IPS-11a (cell line): ENCODE results near the gene PSMA8.
"Not testable (repeated sequence)": the region's sequence is repeated elsewhere in the genome, so short reads cannot be mapped to it uniquely, and the experiment has no call there.

Experiments
- H3K4me3 ChIP-seq: one replicate; pipeline ENCODE4 v1.5.1; 2013; ENCODE audit warnings: low read depth, low read length, control low read depth

The PSMA8 gene

DNA sequence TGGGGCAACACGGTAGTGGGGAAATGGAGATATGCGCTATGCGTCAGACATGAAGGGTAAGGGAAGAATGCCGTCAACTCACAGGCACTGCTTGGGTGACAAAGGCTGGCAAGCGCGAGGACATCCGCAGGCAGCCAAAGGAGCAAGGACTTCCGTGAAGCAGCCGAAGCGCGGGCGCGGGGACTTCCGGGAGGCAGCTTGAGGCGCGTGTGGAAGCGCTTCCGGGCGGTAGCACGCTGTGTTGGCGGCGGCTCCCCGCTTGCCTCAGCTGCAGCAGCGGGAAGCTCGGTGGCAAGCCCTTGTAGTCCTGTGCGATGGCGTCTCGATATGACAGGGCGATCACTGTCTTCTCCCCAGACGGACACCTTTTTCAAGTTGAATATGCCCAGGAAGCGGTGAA lies at the start of gene PSMA8:
TSS of gene PSMA8 (plus strand) at position 218 of the 400 bp plus-strand sequence. CDS start at position 315, 97 bp downstream.
- no peak within 1 kb of the TSS for H3K4me3 ChIP-seq

DNA sequence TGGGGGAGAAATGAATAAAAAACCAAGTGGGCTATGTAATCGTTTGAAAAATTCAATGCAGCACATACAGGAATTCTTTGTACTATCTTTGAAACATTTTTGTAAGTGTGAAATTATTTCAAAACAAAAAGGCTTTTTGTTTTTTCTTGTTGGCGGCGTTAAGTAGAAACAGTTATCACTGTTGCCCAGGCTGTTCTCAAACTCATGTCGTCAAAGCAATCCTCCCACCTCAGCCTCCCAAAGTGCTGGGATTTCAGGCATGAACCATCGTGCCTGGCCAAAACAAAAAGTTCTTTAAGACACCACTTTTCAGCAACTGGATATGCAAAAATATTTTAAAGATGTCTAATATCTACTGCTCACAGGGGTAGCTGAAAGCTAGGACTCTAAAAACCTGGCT lies 48.6 kb upstream of the PSMA8 start:
- H3K4me3 ChIP-seq, result no peak overlapping the region

DNA sequence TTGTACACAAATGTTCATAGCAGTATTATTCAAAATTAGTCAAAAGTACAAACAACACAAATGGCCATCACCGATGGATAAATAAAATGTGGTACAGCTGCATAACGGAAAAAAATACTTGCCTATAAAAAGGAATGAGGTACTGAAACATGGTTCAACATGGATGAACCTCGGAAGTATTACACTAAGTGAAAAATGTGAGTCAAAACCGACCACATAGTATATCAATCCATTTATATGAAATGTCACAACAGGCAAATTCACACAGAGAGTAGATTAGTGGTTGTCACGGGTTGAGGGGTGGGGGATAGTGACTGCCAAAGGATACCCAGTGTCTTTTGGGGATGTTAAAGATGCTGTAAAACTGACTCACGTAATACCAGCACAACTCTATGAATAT lies 46.7 kb upstream of the PSMA8 start:
- H3K4me3 ChIP-seq, result no peak overlapping the region

DNA sequence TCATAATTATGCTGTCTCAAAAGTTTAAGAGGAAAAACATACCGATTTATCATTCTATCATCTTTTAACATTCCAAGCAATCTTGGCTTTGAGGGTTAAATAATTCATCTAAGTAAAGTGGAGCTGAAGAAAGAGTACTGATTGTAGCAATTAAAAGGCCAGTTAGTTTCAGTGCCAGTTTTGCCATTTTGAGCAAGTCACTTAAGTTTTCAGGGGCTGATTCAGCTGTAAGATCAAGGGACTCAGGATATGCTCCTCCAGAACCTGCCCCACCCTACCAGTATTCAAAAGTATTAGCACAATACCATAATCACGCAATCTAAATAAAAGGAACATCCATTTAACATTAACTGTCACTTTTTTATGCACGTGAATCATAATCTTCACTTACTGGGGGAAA lies 45.2 kb upstream of the PSMA8 start:
- no peak overlapping the region for H3K4me3 ChIP-seq

DNA sequence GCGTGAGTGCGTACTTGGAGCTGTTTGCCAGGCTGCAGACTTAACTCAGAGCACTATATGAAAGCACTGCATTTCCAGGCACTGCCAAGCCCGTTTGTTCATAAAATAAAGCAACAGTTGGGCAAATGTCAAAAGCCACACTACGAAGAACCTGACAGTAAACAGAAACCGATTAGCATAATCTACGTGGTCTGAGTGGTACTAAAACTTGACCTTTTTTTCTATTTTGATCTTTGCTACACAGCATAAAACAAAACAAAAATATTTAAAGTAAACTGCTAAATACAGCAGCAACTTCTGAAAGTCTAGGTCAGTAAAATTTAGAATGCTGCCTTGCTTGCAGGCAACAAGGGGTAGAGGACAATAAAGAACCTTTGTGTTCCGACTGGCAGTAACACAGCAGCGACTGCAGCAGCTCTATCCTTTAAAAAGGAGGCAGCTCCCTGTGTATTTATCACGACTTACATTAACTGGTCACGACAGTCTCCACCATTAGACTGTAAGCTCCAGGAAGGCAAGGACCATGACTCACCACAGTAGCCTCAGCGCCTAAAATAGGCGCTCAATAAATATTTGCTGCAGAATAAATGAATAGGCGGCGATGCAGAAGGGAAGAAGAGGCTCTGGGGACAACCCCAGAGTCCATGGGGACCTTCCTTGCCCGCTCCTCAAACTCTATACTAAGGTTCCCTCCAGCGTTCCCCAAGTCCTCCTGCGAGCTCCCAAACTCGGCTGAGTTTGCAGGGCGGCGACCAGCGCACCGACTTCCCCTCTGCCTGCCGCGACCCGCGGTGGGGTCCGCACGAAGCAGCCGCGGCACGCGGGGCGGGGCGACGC lies 44.2 kb upstream of the PSMA8 start:
- H3K4me3 ChIP-seq, result peak overlapping the region; percentile 82

DNA sequence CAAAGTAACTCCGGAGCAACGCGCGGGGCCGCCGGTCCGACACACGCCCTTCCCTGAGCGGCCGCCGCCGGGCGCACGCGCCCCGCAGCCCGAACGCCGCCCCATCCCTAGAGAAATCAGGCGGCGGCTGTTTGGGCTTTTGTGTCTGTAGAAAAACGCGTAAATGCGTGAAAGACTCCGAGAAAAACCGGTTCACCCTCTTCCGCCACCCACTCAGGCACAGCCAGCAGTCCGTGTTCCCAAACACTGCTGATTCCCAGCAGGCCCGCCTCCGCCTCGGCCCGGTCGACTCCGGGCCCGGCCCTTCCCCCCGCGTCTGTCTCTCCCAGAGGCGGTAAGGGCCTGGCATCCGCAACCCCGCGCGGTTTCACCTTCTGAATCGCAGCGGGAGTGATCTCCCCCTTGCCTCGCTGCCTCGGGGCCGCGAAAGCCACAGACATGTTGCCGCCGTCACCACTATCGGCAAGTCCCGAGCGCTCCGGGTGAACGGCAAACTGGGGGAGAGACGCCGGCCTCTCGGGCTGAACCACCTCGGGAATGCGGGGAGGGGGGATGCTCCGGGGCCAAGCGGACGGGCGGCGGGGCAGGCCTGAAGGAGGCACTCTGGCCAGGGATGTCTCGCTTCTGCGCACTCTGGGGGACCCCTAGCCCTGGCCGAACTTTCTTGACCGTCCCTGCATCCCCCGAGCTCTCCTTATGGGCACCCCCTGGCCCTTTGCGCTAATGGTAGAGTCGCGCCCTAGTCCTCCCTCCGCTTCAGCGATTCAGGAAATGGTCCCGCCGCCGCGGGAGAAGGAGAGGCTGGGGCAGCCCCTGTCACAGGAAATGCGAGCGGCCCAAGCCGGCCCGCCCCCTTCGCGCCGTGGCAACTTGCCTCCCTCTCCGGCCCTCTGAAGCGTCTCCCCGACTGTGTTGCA lies 43.3 kb upstream of the PSMA8 start, which contains the start of gene SS18:
TSS of gene SS18 (minus strand) at position 484 of the 917 bp plus-strand sequence. CDS start at position 440, 44 bp downstream.
- peak within 1 kb of the TSS; percentile 82 for H3K4me3 ChIP-seq

DNA sequence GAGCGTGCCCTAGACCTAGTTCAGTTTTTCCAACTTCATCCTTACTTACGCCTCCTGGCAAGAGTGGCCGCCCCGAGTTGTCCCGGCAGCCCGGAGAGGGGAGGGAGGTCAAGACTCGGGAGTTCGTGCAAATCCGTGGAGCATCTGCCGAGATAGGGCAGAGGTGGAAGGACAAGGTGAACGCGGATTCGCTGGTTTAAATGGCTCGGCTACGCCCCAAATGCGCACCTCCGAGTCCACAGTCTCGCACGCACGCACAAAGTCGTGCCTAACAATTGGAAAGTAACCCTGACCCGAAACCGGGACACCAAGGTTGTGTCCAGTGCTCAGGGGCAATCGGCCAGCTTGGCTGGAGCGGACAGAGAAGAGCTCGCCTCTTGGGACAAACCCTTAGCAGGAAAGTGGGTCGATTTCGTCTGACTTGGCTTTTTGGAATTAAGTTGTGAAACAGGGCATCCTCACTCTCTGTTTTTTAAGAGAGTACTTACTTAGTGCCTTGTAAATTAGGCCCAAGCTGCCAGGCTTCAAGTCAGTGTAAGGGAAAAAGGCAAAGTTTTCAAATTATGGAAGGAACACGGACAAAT lies 42.5 kb upstream of the PSMA8 start:
- H3K4me3 ChIP-seq, result peak overlapping the region; percentile 82

DNA sequence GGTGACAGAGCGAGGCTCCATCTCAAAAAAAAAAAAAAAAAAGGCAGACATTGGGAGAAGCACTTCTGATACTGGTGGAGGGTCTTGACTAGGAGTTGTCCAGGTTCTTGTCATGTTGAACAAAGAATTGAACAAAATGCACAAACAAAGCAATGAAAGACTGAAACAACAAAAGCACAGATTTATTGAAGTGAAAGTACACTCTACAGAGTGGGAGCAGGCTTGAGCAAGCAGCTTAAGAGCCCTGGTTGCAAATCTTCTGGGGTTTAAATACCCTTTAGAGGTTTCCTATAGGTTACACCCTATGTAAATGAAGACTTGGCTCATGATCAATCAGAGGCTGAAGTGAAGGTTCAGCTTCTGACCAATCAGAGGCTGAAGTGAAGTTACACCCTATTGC lies 36.8 kb upstream of the PSMA8 start:
- H3K4me3 ChIP-seq, result no peak overlapping the region

DNA sequence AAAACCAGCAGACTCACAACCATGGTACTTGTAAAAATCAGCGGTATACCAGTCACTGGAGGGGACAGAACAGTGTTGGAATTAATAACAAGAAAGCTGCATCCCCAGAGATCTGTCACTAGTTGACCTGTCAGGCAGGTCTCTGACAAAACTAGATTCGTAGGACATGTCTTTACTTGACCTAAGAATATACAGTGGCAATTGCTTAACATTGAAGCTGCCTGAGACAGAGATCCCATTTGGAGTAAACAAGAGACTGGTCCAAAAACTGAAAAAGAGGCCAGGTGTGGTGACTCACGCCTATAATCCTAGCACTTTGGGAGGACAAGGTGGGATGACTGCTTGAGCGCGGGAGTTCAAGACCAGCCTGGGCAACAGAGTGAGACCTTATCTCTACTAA lies 36.1 kb upstream of the PSMA8 start:
- H3K4me3 ChIP-seq, result no peak overlapping the region

DNA sequence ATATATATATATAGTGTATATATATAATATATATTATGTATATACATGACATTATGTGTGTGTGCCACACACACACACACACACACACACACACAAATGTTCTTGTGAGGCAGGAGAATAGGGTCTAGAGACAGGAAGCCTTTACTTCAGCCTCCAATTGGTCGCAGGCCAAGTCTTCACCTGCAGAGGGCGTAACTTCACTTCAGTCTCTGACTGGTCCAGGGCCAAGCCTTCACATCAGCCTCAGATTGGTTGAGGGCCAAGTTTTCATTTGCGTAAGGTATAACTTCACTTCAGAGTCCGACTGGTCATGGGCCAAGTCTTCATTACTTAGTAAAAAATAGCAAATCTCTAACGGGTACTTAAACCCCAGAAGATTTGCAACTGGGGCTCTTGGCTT lies 30.1 kb upstream of the PSMA8 start:
- H3K4me3 ChIP-seq, result no peak overlapping the region

DNA sequence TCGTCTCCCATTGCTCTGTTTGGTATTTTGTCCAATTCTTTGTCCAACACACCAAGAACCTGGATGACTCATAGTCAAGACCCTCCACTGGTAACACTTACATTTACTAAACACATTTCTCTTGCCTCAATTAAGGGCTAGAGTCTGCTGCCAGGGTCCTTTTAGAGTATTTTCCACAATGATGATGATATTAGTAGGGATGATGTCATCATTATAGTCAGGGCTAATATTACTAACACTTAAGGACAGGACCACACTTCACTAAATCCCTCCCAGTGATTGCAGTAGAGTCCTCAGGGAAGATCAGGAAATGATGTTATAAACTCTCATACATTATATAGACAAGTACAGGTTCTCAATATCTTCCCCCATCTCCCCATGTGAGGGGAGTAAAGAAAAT lies 29.6 kb upstream of the PSMA8 start:
- H3K4me3 ChIP-seq, result no peak overlapping the region

DNA sequence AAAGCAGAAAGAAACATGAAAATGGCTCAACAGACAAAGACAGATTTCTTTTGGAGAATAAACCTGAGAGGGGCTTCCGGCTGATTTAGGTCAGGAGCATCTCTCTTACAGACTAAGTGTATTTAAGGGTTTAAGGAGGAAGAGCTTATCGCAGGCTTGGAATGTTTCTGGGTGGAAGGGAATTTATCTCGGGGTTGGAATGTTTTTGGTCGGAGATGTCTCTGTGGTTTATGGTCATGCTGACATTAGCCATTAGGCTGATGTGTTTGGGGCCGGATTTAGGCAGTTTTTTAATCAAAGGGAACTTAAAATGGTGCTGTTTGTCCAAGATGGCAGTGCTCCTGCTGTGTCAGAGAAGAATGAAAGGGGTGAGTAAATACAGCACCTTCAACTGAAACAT lies 14.4 kb upstream of the PSMA8 start:
- no peak overlapping the region for H3K4me3 ChIP-seq

DNA sequence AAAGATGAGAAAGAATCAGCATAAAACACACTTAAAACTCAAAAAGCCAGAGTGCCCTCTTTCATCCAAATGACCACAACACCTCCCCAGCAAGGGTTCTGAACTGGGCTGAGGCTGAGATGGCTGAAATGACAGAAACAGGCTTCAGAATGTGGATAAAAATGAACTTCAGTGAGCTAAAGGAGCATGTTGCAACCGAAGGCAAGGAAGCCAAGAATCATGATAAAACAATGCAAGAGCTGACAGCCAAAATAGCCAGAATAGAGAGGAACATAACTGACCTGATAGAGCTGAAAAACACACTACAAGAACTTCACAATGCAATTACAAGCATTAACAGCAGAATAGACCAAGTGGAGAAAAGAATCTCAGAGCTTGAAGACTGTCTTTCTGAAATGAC lies 12.2 kb upstream of the PSMA8 start:
- H3K4me3 ChIP-seq, result no peak overlapping the region

DNA sequence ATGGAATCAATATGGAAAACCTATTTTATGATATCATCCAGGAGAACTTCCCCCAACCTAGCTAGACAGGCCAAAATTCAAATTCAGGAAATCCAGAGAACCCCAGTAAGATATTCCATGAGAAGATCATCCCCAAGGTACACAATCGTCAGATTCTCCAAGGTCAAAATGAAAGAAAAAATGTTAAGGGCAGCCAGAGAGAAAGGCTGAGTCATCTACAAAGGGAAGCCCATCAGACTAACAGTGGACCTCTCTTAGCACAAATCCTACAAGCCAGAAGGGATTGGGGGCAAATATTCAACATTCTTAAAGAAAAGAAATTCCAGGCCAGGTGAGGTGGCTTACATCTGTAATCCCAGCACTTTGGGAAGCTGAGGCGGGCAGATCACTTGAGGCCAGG lies 11.7 kb upstream of the PSMA8 start:
- H3K4me3 ChIP-seq, result not testable (repeated sequence)

DNA sequence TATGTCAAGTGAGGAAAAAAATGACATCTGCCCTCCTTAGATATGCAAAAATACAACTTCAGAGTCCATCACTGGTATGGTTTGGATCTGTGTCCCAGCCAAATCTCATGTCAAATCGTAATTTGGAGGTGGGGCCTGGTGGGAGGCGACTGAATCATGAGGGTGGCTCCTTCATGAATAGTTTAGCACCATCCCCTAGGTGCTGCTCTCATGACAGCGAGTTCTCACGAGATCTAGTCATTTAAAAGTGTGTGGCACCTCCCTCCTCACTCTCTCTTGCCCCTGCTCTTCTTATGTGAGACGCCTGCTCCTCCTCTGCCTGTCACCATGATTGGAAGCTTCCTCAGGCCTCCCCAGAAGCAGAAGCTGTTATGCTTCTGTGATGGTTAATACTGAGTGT lies 5.9 kb upstream of the PSMA8 start:
- no peak overlapping the region for H3K4me3 ChIP-seq

DNA sequence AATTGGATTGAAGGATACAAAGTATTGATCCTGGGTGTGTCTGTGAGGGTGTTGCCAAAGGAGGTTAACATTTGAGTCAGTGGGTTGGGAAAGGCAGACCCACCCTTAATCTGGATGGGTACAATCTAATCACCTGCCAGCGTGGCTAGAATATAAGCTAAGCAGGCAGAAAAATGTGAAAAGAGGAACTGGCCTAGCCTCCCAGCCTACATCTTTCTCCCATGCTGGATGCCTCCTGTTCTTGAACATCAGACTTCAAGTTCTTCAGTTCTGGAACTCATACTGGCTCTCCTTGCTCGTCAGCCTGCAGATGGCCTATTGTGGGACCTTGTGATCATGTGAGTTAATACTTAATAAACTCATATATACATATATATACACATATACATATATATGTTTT lies 5.5 kb upstream of the PSMA8 start:
- not testable (repeated sequence) for H3K4me3 ChIP-seq

DNA sequence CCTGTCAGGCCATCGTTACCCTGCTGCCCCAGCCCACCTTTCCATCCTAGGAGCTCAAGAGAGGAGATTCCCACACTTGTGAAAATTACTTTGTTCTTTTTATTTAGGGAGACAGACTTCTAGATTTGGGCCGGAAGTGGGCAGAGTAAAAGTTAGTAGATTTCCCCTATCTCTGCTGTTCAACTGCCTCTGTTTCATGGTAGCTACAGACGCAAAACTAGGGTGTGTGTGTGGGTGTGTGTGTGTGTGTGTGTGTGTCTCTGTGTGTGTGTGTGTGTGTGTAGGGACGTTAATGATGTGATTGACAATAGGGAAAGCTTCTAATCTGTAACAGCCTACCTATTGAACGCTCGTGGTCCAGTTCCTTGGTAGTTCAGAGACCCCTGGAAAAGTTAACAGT lies 438 bp downstream of the PSMA8 start:
- no peak overlapping the region for H3K4me3 ChIP-seq

DNA sequence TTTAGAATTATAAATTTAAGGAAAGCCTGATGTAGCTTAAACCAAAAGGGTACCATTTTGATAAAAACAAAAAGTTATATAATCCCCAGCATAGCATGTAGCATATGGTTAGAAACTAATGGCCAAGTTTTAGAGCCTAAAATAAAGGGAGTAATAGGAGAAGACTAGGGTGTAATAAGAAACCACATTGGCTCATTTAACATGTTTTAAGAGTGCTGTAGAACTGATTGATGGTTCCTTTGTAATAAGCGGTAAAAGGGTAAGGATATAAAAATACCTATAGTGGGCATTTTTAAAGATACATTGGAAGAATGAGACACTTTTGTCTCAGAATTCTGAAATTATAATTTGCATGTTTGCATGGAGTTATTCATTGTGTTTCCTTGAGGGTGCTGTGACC lies 1.9 kb downstream of the PSMA8 start:
- H3K4me3 ChIP-seq, result no peak overlapping the region

DNA sequence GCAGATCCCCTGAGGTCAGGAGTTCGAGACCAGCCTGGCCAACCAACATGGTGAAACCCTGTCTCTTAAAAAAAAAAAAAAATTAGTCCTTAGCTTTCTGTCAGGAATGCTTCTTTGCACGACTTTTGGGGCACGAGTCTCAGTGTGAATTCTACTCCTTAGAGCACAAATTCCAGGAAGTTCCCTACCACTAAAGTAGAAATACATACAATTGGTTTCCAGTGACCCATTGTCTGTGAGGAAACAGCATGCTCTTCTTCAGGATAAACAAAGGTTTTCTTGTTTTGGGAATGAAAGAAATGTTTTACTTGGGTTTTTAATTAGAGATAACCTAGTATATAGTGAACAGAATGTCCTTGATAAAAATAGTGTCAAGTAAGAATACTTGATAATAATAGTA lies 23.7 kb downstream of the PSMA8 start:
- no peak overlapping the region for H3K4me3 ChIP-seq

DNA sequence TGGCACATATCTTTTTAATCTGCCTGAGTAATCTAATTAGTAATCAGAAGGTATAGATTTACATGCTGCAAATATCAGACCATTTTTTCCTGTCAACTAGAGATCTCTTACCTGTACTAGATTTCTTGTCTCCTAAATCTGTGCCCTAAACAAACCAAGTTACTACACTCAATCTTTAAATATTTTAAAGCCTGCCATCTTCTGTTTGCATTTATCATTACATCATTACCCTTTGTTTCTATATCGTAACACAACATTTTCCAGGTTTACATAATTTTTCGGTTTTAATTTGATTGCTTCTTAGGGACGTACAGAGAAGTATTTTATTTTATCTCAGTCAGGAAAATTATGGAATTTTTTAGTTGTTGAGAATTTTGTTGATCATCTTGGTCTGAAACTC lies 25.7 kb downstream of the PSMA8 start:
- H3K4me3 ChIP-seq, result no peak overlapping the region

DNA sequence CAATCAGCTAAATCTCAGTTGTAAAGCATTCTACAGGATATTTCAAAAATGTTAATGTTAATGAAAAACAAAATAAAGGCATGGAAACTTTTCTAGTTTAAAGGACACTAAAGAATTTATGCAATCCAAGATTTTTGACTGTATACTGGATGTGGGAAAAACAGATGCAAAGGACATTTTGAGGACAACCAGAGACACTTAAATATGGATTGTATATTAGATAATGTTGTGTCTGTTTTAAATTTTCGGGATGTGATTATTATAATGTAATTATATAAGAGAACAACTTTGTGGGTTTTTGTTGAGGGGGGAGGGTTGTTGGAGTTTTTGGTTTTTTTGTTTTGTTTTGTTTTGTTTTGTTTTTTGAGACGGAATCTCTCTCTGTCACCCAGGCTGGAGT lies 30.9 kb downstream of the PSMA8 start:
- no peak overlapping the region for H3K4me3 ChIP-seq

DNA sequence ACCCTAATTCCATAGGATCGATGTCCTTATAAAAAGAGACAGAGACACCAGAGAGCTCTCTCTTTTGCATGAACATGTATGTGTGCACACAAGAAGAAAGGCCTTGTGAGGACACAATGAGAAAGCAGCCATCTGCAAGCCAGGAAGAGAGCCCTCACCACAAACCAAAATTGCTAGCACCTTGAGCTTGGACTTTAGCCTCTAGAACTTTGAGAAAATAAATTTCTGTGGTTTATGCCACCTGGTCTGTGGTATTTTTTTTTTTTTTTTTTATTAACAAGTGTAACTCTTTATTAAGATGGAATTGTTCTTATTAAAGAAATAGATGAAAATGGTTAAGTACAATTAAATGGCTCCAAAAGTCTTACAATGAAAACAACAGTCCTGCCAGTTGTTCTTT lies 33.9 kb downstream of the PSMA8 start:
- H3K4me3 ChIP-seq, result not testable (repeated sequence)
